ENCODE results near the gene ATP1A1.

- TF ChIP-seq POLR2A (IDR thresholded peaks at IDR 0.05) (no peak), CTCF (IDR thresholded peaks at IDR 0.05) (no peak), EP300 (IDR thresholded peaks at IDR 0.05) (no peak), POLR2AphosphoS5 (IDR thresholded peaks at IDR 0.05) (no peak)
Observed at GRCh38 chr1:116335850-116336624, 37.0 kb upstream of the ATP1A1 start.

All from suprapubic skin (tissue), 4 donors.